Activated CD4-positive, alpha-beta T cell treated with anti-CD3 and anti-CD28 coated beads, Interleukin-2, amount 10 ng/mL, durations not matched to agents 7 days and 5 days (primary cell): Measurements from ENCODE around the gene TNFRSF1B. TPM values are rescaled to one million over a fixed set of nuclear protein-coding genes. Genes with fewer than 3 reads are reported as not detected.
A peak's percentile ranks its signal among the peaks of the same experiment; 100 is the strongest.
"Not testable (repeated sequence)": the region's sequence is repeated elsewhere in the genome, so short reads cannot be mapped to it uniquely, and the experiment has no call there.

Experiments used
- CTCF ChIA-PET: fragments of 350-600 bp; sonication (Branson Sonifier 250); formaldehyde crosslinking; loops from one replicate; lab custom pipeline; 2021; ENCODE audit warnings: antibody characterized with exemption; lab: Charles Lee
- POLR2A ChIA-PET: fragments of 350-600 bp; sonication (Branson Sonifier 250); formaldehyde crosslinking; loops from one replicate; lab custom pipeline; 2021; ENCODE audit warnings: antibody characterized with exemption; lab: Charles Lee
- DNase-seq: peaks from one replicate; pipeline ENCODE4 v3.0.0-alpha.2; 2020
- H3K27ac Mint-ChIP-seq: one replicate; pipeline ENCODE4 v1.8.0; 2021; ENCODE audit warnings: mild to moderate bottlenecking, moderate library complexity, mixed read lengths
- H3K27me3 Mint-ChIP-seq: one replicate; pipeline ENCODE4 v1.8.0; 2021; ENCODE audit warnings: mixed read lengths
- H3K36me3 Mint-ChIP-seq: one replicate; pipeline ENCODE4 v1.8.0; 2021; ENCODE audit warnings: low read depth, mixed read lengths
- H3K4me1 Mint-ChIP-seq: one replicate; pipeline ENCODE4 v1.8.0; 2021; ENCODE audit warnings: mixed read lengths
- H3K4me3 Mint-ChIP-seq: one replicate; pipeline ENCODE4 v1.8.0; 2021; ENCODE audit warnings: mild to moderate bottlenecking, moderate library complexity, mixed read lengths
- H3K9me3 Mint-ChIP-seq: one replicate; pipeline ENCODE4 v1.8.0; 2021; ENCODE audit warnings: mixed read lengths
- total RNA-seq, 2 experiments: library from RNA; stranded (reverse); gene quantifications; one replicate each; pipeline ENCODE4 v1.2.3, GENCODE V29; 2021

TNFRSF1B gene
- total RNA-seq, 2 experiments from 2014 or later = 167 to 190 TPM

DNA sequence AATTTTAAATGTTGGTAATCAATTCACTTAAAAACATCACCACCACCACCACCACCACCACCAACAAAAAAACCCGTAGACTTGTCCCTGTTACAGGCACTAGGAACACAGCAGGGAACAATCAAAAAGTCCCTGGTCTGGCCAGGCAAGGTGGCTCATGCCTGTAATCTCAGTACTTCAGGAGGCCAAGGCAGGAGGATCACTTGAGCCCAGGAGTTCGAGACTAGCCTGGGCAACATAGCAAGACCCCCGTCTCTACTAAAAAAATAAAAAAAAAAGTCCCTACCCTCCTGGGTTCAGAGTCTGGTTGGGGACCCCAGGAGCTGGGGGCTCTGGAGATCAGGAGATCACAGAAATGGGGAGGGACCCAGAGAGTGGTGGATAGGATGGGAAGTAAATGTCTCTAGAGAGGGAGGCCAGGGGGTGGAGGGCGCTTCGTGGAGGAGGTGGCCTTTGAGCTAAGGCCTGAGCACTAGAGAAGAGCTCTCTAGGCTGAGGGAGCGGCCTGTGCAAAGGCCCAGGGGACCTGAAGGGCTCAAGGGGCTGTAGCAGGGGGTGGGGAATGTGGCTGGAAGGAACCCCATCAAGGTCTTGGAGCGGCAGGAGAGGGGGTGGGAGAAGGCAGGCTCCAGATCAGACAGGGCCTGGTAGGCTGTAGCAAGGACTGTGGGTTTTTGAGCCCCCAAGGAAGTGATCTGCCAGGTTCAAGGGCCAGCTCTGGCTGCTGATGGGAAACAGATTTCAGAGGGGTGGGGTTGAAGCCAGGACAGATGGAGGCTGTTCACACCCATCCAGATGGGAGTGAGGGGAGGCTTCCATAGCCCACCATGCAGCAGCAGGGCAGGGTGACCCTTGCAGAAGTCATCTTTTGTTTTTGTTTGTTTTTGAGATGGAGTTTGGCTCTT, 38.2 kb downstream of the TNFRSF1B start:
- peak overlapping the region; percentile 72 for H3K27ac Mint-ChIP-seq
- H3K36me3 Mint-ChIP-seq = peaks cover 50% of the 10 kb centered on the region
- POLR2A ChIA-PET = interaction anchor here (0.6 kb wide), 1 partner anchor 127 kb away, joined by 6 read pairs; no protein-coding TSS in a partner anchor
- no peak overlapping the region for H3K4me3 Mint-ChIP-seq
- H3K27me3 Mint-ChIP-seq = no peaks in the 10 kb centered on the region
- H3K4me1 Mint-ChIP-seq = peaks cover 59% of the 10 kb centered on the region
- CTCF ChIA-PET = interaction anchor here (0.6 to 7.3 kb wide), 5 partner anchors 12 to 80 kb away, joined by 3 to 91 read pairs (median 5); no protein-coding TSS in a partner anchor
- no peak for DNase-seq
- no peaks in the 10 kb centered on the region for H3K9me3 Mint-ChIP-seq

GRCh38 chr1:12206238-12206637, 39.4 kb downstream of the TNFRSF1B start:
- CTCF ChIA-PET = interaction anchor here (0.8 to 7.3 kb wide), 2 partner anchors 23 to 81 kb away, joined by 4 to 91 read pairs; no protein-coding TSS in a partner anchor
- DNase-seq = no peak
- Mint-ChIP-seq H3K27ac (peak overlapping the region; percentile 59), H3K36me3 (peaks cover 49% of the 10 kb centered on the region), H3K4me3 (no peak overlapping the region), H3K4me1 (peaks cover 70% of the 10 kb centered on the region), H3K27me3 (no peaks in the 10 kb centered on the region), H3K9me3 (no peaks in the 10 kb centered on the region)
- POLR2A ChIA-PET = no interaction called here

DNA sequence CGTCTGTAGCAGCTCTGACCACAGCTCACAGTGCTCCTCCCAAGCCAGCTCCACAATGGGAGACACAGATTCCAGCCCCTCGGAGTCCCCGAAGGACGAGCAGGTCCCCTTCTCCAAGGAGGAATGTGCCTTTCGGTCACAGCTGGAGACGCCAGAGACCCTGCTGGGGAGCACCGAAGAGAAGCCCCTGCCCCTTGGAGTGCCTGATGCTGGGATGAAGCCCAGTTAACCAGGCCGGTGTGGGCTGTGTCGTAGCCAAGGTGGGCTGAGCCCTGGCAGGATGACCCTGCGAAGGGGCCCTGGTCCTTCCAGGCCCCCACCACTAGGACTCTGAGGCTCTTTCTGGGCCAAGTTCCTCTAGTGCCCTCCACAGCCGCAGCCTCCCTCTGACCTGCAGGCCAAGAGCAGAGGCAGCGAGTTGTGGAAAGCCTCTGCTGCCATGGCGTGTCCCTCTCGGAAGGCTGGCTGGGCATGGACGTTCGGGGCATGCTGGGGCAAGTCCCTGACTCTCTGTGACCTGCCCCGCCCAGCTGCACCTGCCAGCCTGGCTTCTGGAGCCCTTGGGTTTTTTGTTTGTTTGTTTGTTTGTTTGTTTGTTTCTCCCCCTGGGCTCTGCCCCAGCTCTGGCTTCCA, 40.1 kb downstream of the TNFRSF1B start:
- Mint-ChIP-seq H3K27me3 (no peaks in the 10 kb centered on the region), H3K9me3 (no peaks in the 10 kb centered on the region), H3K4me1 (peaks cover 69% of the 10 kb centered on the region), H3K4me3 (no peak overlapping the region), H3K27ac (peak overlapping the region; percentile 46), H3K36me3 (peaks cover 45% of the 10 kb centered on the region)
- CTCF ChIA-PET = interaction anchor here (1.0 to 7.3 kb wide), 3 partner anchors 9 to 82 kb away, joined by 3 to 91 read pairs (median 5); no protein-coding TSS in a partner anchor
- POLR2A ChIA-PET = no interaction called here
- no peak for DNase-seq

DNA sequence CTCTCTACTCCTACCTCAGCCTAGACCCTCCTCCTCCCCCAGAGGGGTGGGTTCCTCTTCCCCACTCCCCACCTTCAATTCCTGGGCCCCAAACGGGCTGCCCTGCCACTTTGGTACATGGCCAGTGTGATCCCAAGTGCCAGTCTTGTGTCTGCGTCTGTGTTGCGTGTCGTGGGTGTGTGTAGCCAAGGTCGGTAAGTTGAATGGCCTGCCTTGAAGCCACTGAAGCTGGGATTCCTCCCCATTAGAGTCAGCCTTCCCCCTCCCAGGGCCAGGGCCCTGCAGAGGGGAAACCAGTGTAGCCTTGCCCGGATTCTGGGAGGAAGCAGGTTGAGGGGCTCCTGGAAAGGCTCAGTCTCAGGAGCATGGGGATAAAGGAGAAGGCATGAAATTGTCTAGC, 41.5 kb downstream of the TNFRSF1B start:
- no peak for DNase-seq
- peaks cover under 1% of the 10 kb centered on the region for H3K27me3 Mint-ChIP-seq
- ChIA-PET CTCF (interaction anchor here (0.6 to 7.3 kb wide), 3 partner anchors 10 to 84 kb away, joined by 3 to 91 read pairs (median 4); no protein-coding TSS in a partner anchor), POLR2A (no interaction called here)
- H3K4me1 Mint-ChIP-seq = peaks cover 69% of the 10 kb centered on the region
- no peak overlapping the region for H3K4me3 Mint-ChIP-seq
- peak overlapping the region; percentile 76 for H3K27ac Mint-ChIP-seq
- no peaks in the 10 kb centered on the region for H3K9me3 Mint-ChIP-seq
- peaks cover 33% of the 10 kb centered on the region for H3K36me3 Mint-ChIP-seq

- Mint-ChIP-seq H3K27me3 (peaks cover 3% of the 10 kb centered on the region), H3K36me3 (peaks cover 28% of the 10 kb centered on the region), H3K4me3 (no peak overlapping the region), H3K27ac (peak overlapping the region; percentile 76), H3K9me3 (no peaks in the 10 kb centered on the region), H3K4me1 (peaks cover 63% of the 10 kb centered on the region)
- POLR2A ChIA-PET = no interaction called here
- DNase-seq = peak; percentile 87
- CTCF ChIA-PET = interaction anchor here (0.6 to 7.3 kb wide), 7 partner anchors 10 to 228 kb away, joined by 3 to 91 read pairs (median 4); no protein-coding TSS in a partner anchor
Observed at GRCh38 chr1:12208764-12209494, 42.1 kb downstream of the TNFRSF1B start.

DNA sequence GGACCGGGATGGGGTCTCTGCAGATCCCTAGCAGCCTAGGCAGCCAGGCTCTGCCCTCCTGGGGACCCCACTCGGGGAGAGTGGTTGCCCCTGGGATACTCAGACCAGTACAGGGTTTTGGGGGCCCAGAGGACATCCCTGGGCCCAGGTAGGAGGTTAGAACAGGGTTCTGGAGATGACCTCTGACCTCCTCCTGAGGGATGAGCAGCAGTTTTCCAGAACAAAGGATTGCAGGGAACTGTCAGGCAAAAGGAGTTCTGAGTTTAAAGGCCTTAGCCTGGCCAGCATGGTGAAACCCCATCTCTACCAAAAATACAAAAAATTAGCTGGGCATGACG, 42.7 kb downstream of the TNFRSF1B start:
- Mint-ChIP-seq H3K36me3 (peaks cover 24% of the 10 kb centered on the region), H3K9me3 (no peaks in the 10 kb centered on the region), H3K27ac (no peak overlapping the region), H3K27me3 (peaks cover 3% of the 10 kb centered on the region), H3K4me3 (no peak overlapping the region), H3K4me1 (peaks cover 57% of the 10 kb centered on the region)
- ChIA-PET CTCF (interaction anchor here (0.6 to 7.3 kb wide), 7 partner anchors 10 to 228 kb away, joined by 3 to 91 read pairs (median 4); no protein-coding TSS in a partner anchor), POLR2A (no interaction called here)
- DNase-seq = no peak

- H3K9me3 Mint-ChIP-seq = no peaks in the 10 kb centered on the region
- POLR2A ChIA-PET = no interaction called here
- H3K27me3 Mint-ChIP-seq = peaks cover 12% of the 10 kb centered on the region
- no peak for DNase-seq
- H3K27ac Mint-ChIP-seq = no peak overlapping the region
- H3K36me3 Mint-ChIP-seq = no peaks in the 10 kb centered on the region
- peaks cover 20% of the 10 kb centered on the region for H3K4me1 Mint-ChIP-seq
- CTCF ChIA-PET = interaction anchor here (1.1 to 2.3 kb wide), 5 partner anchors 8 to 96 kb away, joined by 3 to 8 read pairs (median 5); no protein-coding TSS in a partner anchor
- H3K4me3 Mint-ChIP-seq = no peak overlapping the region
Observed at GRCh38 chr1:12215118-12215961, 48.5 kb downstream of the TNFRSF1B start.

DNA sequence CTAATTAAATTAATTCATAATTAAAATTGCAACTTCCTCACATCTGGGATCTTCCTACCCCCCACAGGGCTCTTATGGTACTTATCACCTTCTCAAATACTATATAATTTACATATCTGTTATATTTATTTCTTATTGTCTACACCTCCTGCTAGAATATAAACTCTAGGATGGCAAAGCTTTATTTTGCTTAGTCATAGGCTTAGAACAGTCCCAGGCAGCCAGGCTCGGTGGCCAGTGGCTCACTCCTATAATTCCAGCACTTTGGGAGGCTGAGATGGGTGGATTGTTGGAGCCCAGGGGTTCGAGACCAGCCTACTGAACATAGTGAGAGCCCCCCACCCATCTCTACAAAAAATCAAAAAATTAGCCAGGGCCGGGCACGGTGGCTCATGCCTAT, 53.0 kb downstream of the TNFRSF1B start:
- CTCF ChIA-PET = interaction anchor here (0.7 to 2.8 kb wide), 4 partner anchors 9 to 17 kb away, joined by 3 to 12 read pairs (median 6); no protein-coding TSS in a partner anchor
- Mint-ChIP-seq H3K27me3 (peaks cover 23% of the 10 kb centered on the region), H3K27ac (no peak overlapping the region), H3K4me3 (no peak overlapping the region), H3K36me3 (peaks cover 2% of the 10 kb centered on the region), H3K4me1 (no peaks in the 10 kb centered on the region), H3K9me3 (peaks cover 9% of the 10 kb centered on the region)
- POLR2A ChIA-PET = no interaction called here
- DNase-seq = no peak

DNA sequence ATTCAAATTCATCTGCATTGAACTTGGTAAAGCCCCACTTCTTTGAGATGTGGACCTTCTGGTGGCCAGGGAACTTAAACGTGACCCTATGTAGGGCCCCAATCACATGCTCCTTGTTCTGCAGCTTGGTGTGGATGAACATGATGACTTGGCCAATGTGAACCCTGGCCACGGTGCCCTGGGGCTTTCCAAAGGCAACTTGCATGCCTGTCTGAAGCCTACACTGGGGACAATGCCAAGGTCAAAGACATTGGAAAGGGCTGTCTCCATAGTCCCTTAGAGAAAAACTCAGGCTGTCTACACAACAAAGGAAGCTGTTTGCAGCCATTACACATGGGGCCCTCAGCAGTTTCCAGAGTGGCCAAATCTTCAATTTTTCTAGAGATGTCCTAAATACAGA, 54.1 kb downstream of the TNFRSF1B start:
- H3K27ac Mint-ChIP-seq = no peak overlapping the region
- ChIA-PET POLR2A (interaction anchor here (0.6 kb wide), 1 partner anchor 1528 kb away, joined by 5 read pairs; no protein-coding TSS in a partner anchor), CTCF (interaction anchor here (0.7 to 1.2 kb wide), 2 partner anchors 17 to 50 kb away, joined by 3 read pairs; no protein-coding TSS in a partner anchor)
- no peak overlapping the region for H3K4me3 Mint-ChIP-seq
- DNase-seq = no peak
- no peaks in the 10 kb centered on the region for H3K4me1 Mint-ChIP-seq
- H3K9me3 Mint-ChIP-seq = peaks cover 9% of the 10 kb centered on the region
- peaks cover 2% of the 10 kb centered on the region for H3K36me3 Mint-ChIP-seq
- H3K27me3 Mint-ChIP-seq = peaks cover 19% of the 10 kb centered on the region

DNA sequence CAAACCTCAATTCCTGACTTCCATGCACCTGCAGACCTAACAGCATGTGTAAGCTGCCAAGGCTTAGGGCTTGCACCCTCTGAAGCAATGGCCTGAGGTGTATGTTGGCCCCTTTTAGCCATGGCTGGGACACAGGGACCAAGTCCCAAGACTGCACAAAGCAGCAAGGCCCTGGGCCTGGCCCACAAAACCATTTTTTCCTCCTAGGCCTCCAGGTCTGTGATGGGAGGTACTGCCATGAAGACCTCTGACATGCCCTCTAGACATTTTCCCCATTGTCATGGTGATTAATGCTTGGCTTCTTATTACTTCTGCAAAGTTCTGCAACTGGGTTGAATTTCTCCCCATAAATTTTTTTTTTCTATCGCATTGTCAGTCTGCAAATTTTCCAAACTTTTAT, 55.9 kb downstream of the TNFRSF1B start:
- H3K36me3 Mint-ChIP-seq, H3K9me3 Mint-ChIP-seq, H3K4me1 Mint-ChIP-seq, H3K27ac Mint-ChIP-seq, DNase-seq, H3K4me3 Mint-ChIP-seq, POLR2A ChIA-PET: not testable (repeated sequence)
- H3K27me3 Mint-ChIP-seq = peaks cover 16% of the 10 kb centered on the region
- CTCF ChIA-PET = interaction anchor here (1.3 kb wide), 1 partner anchor 98 kb away, joined by 4 read pairs; no protein-coding TSS in a partner anchor

- H3K27ac Mint-ChIP-seq, H3K4me3 Mint-ChIP-seq, H3K36me3 Mint-ChIP-seq, H3K4me1 Mint-ChIP-seq, POLR2A ChIA-PET, H3K9me3 Mint-ChIP-seq, CTCF ChIA-PET, DNase-seq: not testable (repeated sequence)
- peaks cover 21% of the 10 kb centered on the region for H3K27me3 Mint-ChIP-seq
Observed at GRCh38 chr1:12224092-12224491, 57.3 kb downstream of the TNFRSF1B start.
